Inflammatory macrophage treated with lipopolysaccharide for 1 hour (primary cell): ENCODE results near the gene CDC42.
A peak's percentile ranks its signal among the peaks of the same experiment; 100 is the strongest.

Source experiments
- DNase-seq, 2 donors: peaks; one replicate each; pipeline ENCODE4 v3.0.0-alpha.2; 2020 to 2022

CDC42 gene

GRCh38 chr1:22038036-22038435 lies 14.5 kb upstream of the CDC42 start:
- DNase-seq = peak in 1 of 2 donors; percentile 78

GRCh38 chr1:22039594-22040285 lies 12.8 kb upstream of the CDC42 start:
- DNase-seq = peak; percentile 71 to 77

- DNase-seq = no peak
Observed at GRCh38 chr1:22040286-22040623, 12.3 kb upstream of the CDC42 start.

GRCh38 chr1:22041505-22041904 lies 11.0 kb upstream of the CDC42 start:
- DNase-seq = no peak

- DNase-seq = no peak
Observed at GRCh38 chr1:22043198-22043769, 9.2 kb upstream of the CDC42 start.

GRCh38 chr1:22044690-22045420 lies 7.7 kb upstream of the CDC42 start:
- no peak for DNase-seq

- DNase-seq = no peak
Observed at GRCh38 chr1:22045604-22046228, 6.8 kb upstream of the CDC42 start.

- peak; percentile 80 to 97 for DNase-seq
Observed at GRCh38 chr1:22048351-22049192, 3.9 kb upstream of the CDC42 start.

GRCh38 chr1:22050330-22050729 lies 2.2 kb upstream of the CDC42 start:
- DNase-seq = no peak

GRCh38 chr1:22051607-22052114 lies 848 bp upstream of the CDC42 start:
- DNase-seq = no peak

GRCh38 chr1:22053017-22053860 lies 730 bp downstream of the CDC42 start:
- peak; percentile 75 to 82 for DNase-seq

GRCh38 chr1:22053861-22054770 lies 1.6 kb downstream of the CDC42 start:
- peak; percentile 77 to 88 for DNase-seq

- DNase-seq = no peak
Observed at GRCh38 chr1:22055463-22055862, 3.0 kb downstream of the CDC42 start.

- DNase-seq = no peak
Observed at GRCh38 chr1:22056043-22056442, 3.5 kb downstream of the CDC42 start.

GRCh38 chr1:22056936-22057335 lies 4.4 kb downstream of the CDC42 start:
- no peak for DNase-seq

- no peak for DNase-seq
Observed at GRCh38 chr1:22057861-22058260, 5.4 kb downstream of the CDC42 start.

- no peak for DNase-seq
Observed at GRCh38 chr1:22064751-22065402, 12.4 kb downstream of the CDC42 start.

- DNase-seq = no peak
Observed at GRCh38 chr1:22071511-22071910, 19.0 kb downstream of the CDC42 start.

GRCh38 chr1:22074803-22075202 lies 22.3 kb downstream of the CDC42 start:
- no peak for DNase-seq

- DNase-seq = peak; percentile 48 to 56
Observed at GRCh38 chr1:22075718-22076117, 23.2 kb downstream of the CDC42 start.
